ENCODE measurements around the gene KRIT1. TPM values are rescaled to one million over a fixed set of nuclear protein-coding genes. Genes with fewer than 3 reads are reported as not detected.

The KRIT1 gene
- total and polyA plus RNA-seq, 7 donors: 12.4 to 31.7 (median 26.5) TPM

GRCh38 chr7:92289321-92289720 lies 43.6 kb upstream of the KRIT1 start:
- intact Hi-C loops (cut with DNase I): no loop called here
- WGBS, 3 donors: 86 to 89% (median 88%) methylated on average over 2 of the region's 2 CpGs

DNA sequence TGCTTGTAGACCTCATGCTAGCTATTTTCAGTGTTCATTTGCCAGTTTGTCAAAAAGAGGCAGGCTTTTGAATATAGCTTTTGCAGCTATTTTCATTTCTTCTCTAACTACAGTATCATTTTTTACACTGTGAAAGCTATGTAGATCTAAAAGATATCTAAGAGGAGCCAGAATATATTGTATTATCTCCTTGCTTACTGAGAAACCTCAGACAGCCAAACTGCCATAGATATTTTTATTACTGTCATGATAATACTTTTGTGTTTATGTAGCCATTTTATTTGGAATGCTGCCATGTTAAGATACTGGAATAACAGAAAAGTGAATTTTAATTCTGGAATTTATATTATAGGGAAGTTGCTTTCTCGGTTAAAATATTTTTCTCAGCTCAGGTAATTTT lies 37.2 kb upstream of the KRIT1 start:
- 74 to 80% (median 78%) methylated on average over 1 of the region's 1 CpG for WGBS, 3 donors
- no peak overlapping the region for H3K27ac ChIP-seq
- no peaks in the 10 kb centered on the region for H3K27me3 ChIP-seq (ENCODE audit: insufficient read depth in 3 of 3, low read length in 2 of 3)
- no peaks in the 10 kb centered on the region for H3K9me3 ChIP-seq
- H3K4me1 ChIP-seq: peaks cover 22% of the 10 kb centered on the region
- no peaks in the 10 kb centered on the region for H3K36me3 ChIP-seq (ENCODE audit: insufficient read depth in 1 of 2, low read depth in 1 of 2)
- DNase-seq (no peak), ATAC-seq (no peak)
- intact Hi-C loops (cut with DNase I): no loop called here
- TF ChIP-seq CTCF (IDR thresholded peaks at IDR 0.05): no peak
- no peak overlapping the region for H3K4me3 ChIP-seq

More at GRCh38 chr7:92289321-92289720, 43.6 kb upstream of the KRIT1 start:
- ATAC-seq: no peak
- no peak for DNase-seq
- Histone ChIP-seq H3K27me3 (ENCODE audit: insufficient read depth in 3 of 3, low read length in 2 of 3) (no peaks in the 10 kb centered on the region), H3K27ac (no peak overlapping the region), H3K36me3 (ENCODE audit: insufficient read depth in 1 of 2, low read depth in 1 of 2) (no peaks in the 10 kb centered on the region), H3K9me3 (no peaks in the 10 kb centered on the region), H3K4me3 (no peak overlapping the region), H3K4me1 (no peaks in the 10 kb centered on the region)
- no peak for TF ChIP-seq CTCF (IDR thresholded peaks at IDR 0.05)

DNA sequence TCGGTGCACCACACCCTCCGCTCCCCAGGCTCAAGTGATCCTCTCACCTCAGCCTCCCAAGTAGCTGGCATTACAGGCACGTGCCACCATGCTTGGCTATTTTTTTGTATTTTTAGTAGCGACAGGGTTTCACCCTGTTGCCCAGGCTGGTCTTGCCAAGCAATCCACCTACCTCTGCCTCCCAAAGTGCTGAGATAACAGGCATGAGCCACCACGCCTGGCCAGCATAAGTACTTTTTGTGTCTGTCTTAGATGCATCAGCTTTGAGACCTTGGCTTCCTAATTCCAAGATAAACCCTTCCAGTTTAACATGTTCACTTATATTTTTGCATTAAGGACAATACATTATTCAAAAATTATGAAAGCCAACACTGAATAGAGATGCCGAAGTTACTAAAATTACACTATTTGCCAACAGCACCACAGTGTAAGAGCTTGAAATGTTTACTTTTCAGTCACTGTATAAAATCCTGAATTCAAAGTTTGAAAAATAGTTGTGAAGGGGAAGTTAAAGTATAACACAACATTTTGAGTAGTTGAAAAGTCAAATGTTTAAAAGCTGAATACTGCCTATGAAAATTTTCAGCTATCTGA lies 36.6 kb upstream of the KRIT1 start:
- Histone ChIP-seq H3K4me3 (no peak overlapping the region), H3K27ac (no peak overlapping the region), H3K36me3 (ENCODE audit: insufficient read depth in 1 of 2, low read depth in 1 of 2) (no peaks in the 10 kb centered on the region), H3K27me3 (ENCODE audit: insufficient read depth in 3 of 3, low read length in 2 of 3) (no peaks in the 10 kb centered on the region), H3K4me1 (peaks cover 22% of the 10 kb centered on the region), H3K9me3 (no peaks in the 10 kb centered on the region)
- no peak for TF ChIP-seq CTCF (IDR thresholded peaks at IDR 0.05)
- DNase-seq (no peak), ATAC-seq (no peak)
- 76 to 88% (median 80%) methylated on average over 6 of the region's 6 CpGs for WGBS, 3 donors
- intact Hi-C loops (cut with DNase I): no loop called here

DNA sequence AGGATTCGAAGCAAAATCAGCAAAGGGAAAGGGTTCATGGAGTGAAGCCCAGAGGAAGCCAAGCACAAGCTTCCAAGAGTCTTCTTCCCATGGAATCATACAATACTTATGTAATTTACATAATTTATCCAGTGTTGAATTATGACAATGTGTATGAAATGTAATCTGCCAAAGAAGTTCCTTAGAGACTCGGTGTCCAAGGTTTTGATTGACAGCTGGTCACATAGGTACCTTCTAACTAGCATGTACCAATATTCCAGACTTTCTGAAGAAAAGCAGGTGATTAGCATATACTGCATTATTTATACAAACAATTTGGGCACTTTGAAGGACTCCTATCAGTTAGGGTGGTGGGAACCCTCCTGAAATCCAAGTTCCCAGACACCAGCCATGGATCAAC lies 35.3 kb upstream of the KRIT1 start:
- Histone ChIP-seq H3K9me3 (no peaks in the 10 kb centered on the region), H3K4me3 (no peak overlapping the region), H3K36me3 (ENCODE audit: insufficient read depth in 1 of 2, low read depth in 1 of 2) (no peaks in the 10 kb centered on the region), H3K27ac (no peak overlapping the region), H3K4me1 (peaks cover 22% of the 10 kb centered on the region), H3K27me3 (ENCODE audit: insufficient read depth in 3 of 3, low read length in 2 of 3) (no peaks in the 10 kb centered on the region)
- no peak for TF ChIP-seq CTCF (IDR thresholded peaks at IDR 0.05)
- no peak for DNase-seq
- intact Hi-C loops (cut with DNase I): no loop called here
- ATAC-seq: no peak
- 83 to 95% (median 89%) methylated on average over 2 of the region's 2 CpGs for WGBS, 3 donors
